Gastroesophageal sphincter (tissue), 4 donors: ENCODE results near the gene SUGCT. TPM values are rescaled to one million over a fixed set of nuclear protein-coding genes. Genes with fewer than 3 reads are reported as not detected.

Source experiments
- ATAC-seq: fragments of 150-250 bp; one replicate; pipeline ENCODE4 v1.9.1; 2016; ENCODE audit warnings: mild to moderate bottlenecking, moderate library complexity
- H3K27ac ChIP-seq, 4 donors: fragments of 200-600 bp; sonication (generic) in 3 of 4; 1 replicate in 3 of 4; 2 replicates in 1 of 4; pipeline ENCODE4 v1.5.1; 2016 to 2019
- H3K27me3 ChIP-seq: fragments of 200-600 bp; sonication (generic); one replicate; pipeline ENCODE4 v1.5.1; 2019
- H3K36me3 ChIP-seq, 2 donors: fragments of 200-600 bp; sonication (generic); one replicate each; pipeline ENCODE4 v1.5.1; 2019; ENCODE audit warnings: control low read depth in 1 of 2
- H3K4me1 ChIP-seq, 3 donors: fragments of 200-600 bp; sonication (generic); 1 replicate in 2 of 3; 2 replicates in 1 of 3; pipeline ENCODE4 v1.5.1; 2016 to 2019; ENCODE audit warnings: control low read depth in 2 of 3
- H3K4me3 ChIP-seq, 2 donors: fragments of 200-600 bp; sonication (generic); one replicate each; pipeline ENCODE4 v1.5.1; 2019; ENCODE audit warnings: mild to moderate bottlenecking in 1 of 2, moderate library complexity in 1 of 2
- H3K9me3 ChIP-seq, 3 donors: fragments of 200-600 bp; sonication (generic); one replicate each; pipeline ENCODE4 v1.5.1; 2017 to 2019; ENCODE audit warnings: control low read depth in 2 of 3
- EP300 ChIP-seq: sonication (generic); formaldehyde crosslinking; IDR thresholded peaks from one replicate; pipeline ENCODE4 v1.6.1; 2017; ENCODE audit warnings: antibody characterized with exemption, mild to moderate bottlenecking
- POLR2A ChIP-seq, 2 donors: fragments of 450-650 bp; IDR thresholded peaks; one replicate each; pipeline ENCODE4 v1.6.1; 2017; ENCODE audit warnings: antibody characterized with exemption in 2 of 2, mild to moderate bottlenecking in 2 of 2, moderate library complexity in 1 of 2
- POLR2AphosphoS5 ChIP-seq: sonication (generic); formaldehyde crosslinking; IDR thresholded peaks from one replicate; pipeline ENCODE4 v1.6.1; 2017; ENCODE audit warnings: antibody characterized with exemption
- WGBS, 2 donors: methylation state at CpG; one replicate each; pipeline ENCODE4 v1.1.5; 2018; ENCODE audit warnings: low coverage in 1 of 2; 5-methylcytosine and 5-hydroxymethylcytosine counted together
- total RNA-seq, 4 donors: library from RNA; depleted of rRNA; stranded (reverse); fragments of >200 nt; gene quantifications; one replicate each; pipeline ENCODE4 v1.1.0, GENCODE V29; 2016
- TF ChIP-seq, protein P1 (sequence below), 4 experiments: fragments of 200-600 bp in 2 of 4; fragments of 450-650 bp in 2 of 4; sonication (generic) in 1 of 4; IDR thresholded peaks; one replicate each; pipeline ENCODE4 v1.5.1; 2017 to 2019; ENCODE audit warnings: antibody characterized with exemption in 4 of 4, mild to moderate bottlenecking in 2 of 4, moderate library complexity in 2 of 4

The SUGCT gene
- total RNA-seq, 4 donors from 2014 or later, result 1.2 to 17.3 (median 10.8) TPM

DNA sequence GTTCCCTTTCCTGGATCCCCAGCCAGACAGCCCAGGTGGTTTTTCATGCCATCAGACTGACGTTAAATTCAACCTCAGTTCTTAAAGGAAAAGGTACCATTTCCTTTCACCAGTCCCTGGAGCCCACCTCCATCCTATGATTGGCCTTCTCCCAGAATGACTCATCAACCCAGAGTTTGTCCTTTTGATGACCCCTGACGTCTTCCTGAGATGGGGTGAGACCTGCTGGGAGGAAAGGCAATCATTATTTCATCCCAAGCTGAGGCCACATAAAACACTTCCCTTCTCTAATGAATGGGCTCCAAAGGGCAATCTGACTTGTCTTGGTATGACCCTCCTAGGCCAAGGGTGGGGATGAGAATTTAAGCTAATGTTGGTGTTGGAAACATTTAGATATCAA, 750.7 kb downstream of the SUGCT start:
- Histone ChIP-seq H3K4me1 (peaks cover 0 to 4% (median 3%) of the 10 kb centered on the region in 3 donors), H3K27me3 (no peaks in the 10 kb centered on the region), H3K4me3 (no peak overlapping the region), H3K9me3 (peaks cover 0 to 3% (median 0%) of the 10 kb centered on the region in 3 donors), H3K36me3 (no peaks in the 10 kb centered on the region), H3K27ac (no peak overlapping the region)
- WGBS, 2 donors, result 40% methylated on average over 1 of the region's 2 CpGs; no CpG with 5 or more reads in 1 of the 2 donors
- ATAC-seq, result no peak
- TF ChIP-seq POLR2A (IDR thresholded peaks at IDR 0.05), result no peak
- TF ChIP-seq POLR2AphosphoS5, result no peak
- TF ChIP-seq, protein P1, sequence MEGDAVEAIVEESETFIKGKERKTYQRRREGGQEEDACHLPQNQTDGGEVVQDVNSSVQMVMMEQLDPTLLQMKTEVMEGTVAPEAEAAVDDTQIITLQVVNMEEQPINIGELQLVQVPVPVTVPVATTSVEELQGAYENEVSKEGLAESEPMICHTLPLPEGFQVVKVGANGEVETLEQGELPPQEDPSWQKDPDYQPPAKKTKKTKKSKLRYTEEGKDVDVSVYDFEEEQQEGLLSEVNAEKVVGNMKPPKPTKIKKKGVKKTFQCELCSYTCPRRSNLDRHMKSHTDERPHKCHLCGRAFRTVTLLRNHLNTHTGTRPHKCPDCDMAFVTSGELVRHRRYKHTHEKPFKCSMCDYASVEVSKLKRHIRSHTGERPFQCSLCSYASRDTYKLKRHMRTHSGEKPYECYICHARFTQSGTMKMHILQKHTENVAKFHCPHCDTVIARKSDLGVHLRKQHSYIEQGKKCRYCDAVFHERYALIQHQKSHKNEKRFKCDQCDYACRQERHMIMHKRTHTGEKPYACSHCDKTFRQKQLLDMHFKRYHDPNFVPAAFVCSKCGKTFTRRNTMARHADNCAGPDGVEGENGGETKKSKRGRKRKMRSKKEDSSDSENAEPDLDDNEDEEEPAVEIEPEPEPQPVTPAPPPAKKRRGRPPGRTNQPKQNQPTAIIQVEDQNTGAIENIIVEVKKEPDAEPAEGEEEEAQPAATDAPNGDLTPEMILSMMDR (IDR thresholded peaks at IDR 0.05), result no peak
- TF ChIP-seq EP300, result no peak

DNA sequence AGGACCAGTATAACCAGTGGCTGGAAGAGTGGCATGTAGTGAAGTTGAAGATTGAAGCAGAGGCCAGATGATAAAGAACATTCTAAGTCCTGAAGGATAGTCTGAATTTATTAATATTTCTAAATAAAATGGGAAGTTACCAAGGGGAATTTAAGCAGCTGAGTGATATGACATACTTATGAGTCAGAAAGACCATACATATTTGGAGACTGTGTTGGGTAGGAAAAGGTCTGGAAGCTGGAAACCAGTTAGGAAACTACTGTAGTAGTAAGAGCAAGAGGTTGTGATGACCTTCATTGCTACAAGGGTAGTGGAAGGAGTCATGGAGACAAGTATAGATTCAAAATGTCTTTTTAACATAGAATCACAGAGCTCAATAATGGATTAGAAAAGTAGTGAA, 752.3 kb downstream of the SUGCT start:
- peaks cover 0 to 4% (median 3%) of the 10 kb centered on the region in 3 donors for H3K4me1 ChIP-seq
- ATAC-seq, result no peak
- peaks cover 0 to 19% (median 0%) of the 10 kb centered on the region in 3 donors for H3K9me3 ChIP-seq
- H3K36me3 ChIP-seq, result no peaks in the 10 kb centered on the region
- H3K27me3 ChIP-seq, result no peaks in the 10 kb centered on the region
- no peak overlapping the region for H3K4me3 ChIP-seq
- TF ChIP-seq POLR2A (IDR thresholded peaks at IDR 0.05) (no peak), POLR2AphosphoS5 (no peak)
- H3K27ac ChIP-seq, result no peak overlapping the region

DNA sequence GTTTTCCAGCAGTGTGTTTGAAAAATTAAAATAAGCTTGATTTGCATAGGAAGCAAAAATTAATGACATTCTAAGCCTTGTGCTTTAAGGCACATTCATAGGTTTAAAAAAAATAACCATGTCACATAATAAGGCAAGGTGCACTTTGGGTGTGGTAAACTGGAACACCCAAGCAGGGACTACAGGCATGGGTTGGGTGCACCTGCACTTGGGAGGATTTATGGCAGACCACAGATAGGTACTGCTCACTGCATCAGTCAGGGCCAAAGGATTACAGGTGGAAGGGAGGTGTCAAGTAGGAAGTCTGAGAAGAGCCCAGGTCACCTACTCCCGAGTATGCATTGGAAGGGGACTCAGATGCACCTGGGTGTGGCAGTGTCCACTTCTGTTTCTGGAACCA, 753.7 kb downstream of the SUGCT start:
- no peaks in the 10 kb centered on the region for H3K36me3 ChIP-seq
- H3K4me3 ChIP-seq, result no peak overlapping the region
- TF ChIP-seq POLR2A (IDR thresholded peaks at IDR 0.05) (no peak), EP300 (no peak), POLR2AphosphoS5 (no peak)
- TF ChIP-seq, protein P1 (IDR thresholded peaks at IDR 0.05), result no peak
- peaks cover 0 to 27% (median 0%) of the 10 kb centered on the region in 3 donors for H3K9me3 ChIP-seq
- no CpG with 5 or more reads among the region's 1 CpG for WGBS, 2 donors
- H3K27ac ChIP-seq, result no peak overlapping the region
- no peaks in the 10 kb centered on the region for H3K27me3 ChIP-seq
- ATAC-seq, result no peak
- peaks cover 0 to 4% (median 3%) of the 10 kb centered on the region in 3 donors for H3K4me1 ChIP-seq

DNA sequence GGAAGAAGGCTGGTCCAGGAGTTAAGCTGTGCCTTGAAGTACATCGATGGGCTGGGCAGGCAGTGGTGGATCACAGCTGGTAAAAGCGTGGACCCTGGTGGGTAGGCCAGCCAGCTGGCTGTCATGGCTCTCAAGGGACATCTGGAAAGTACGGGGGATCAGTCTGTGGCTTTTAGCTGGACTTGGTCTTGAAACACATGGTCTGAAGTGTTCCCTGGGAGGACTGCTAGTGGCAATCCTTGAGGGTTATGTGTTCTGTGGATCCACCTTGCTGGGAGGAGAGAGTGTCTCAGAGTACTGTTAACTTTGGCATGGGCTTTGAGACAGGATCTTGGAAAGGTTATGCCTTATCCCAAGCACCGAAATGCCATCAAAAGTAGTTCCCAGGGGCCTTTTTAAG, 754.3 kb downstream of the SUGCT start:
- ATAC-seq, result no peak
- H3K27ac ChIP-seq, result no peak overlapping the region
- no peaks in the 10 kb centered on the region for H3K36me3 ChIP-seq
- no peaks in the 10 kb centered on the region for H3K27me3 ChIP-seq
- H3K4me3 ChIP-seq, result no peak overlapping the region
- peaks cover 0 to 27% (median 0%) of the 10 kb centered on the region in 3 donors for H3K9me3 ChIP-seq
- WGBS, 2 donors, result 17 to 77% methylated on average over 2 to 3 of the region's 4 CpGs
- TF ChIP-seq, protein P1 (IDR thresholded peaks at IDR 0.05), result no peak
- TF ChIP-seq POLR2A (IDR thresholded peaks at IDR 0.05), result no peak
- TF ChIP-seq POLR2AphosphoS5, result no peak
- TF ChIP-seq EP300, result no peak
- H3K4me1 ChIP-seq, result peaks cover 0 to under 1% (median 0%) of the 10 kb centered on the region in 3 donors

DNA sequence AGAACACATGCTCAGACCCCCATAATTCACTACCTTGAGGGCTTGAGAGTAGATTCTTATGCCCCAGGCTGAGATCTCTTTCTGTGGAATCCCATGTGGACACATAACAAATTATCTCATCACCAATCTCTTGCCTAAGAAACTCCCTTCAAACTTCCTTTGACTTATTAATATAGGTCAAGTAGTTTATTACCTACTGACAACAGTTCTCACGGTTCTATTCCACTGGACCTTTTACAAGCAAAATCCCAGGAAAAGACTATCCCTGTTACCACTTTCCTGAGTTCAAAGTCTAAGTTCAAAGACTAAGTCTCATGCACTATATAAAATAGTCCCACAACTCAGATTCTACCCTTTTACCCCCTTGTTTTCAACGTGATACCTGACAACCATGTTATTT, 754.7 kb downstream of the SUGCT start:
- H3K27ac ChIP-seq, result no peak overlapping the region
- 84 to 86% methylated on average over 2 of the region's 2 CpGs for WGBS, 2 donors
- no peaks in the 10 kb centered on the region for H3K36me3 ChIP-seq
- no peaks in the 10 kb centered on the region for H3K4me1 ChIP-seq
- H3K27me3 ChIP-seq, result no peaks in the 10 kb centered on the region
- TF ChIP-seq, protein P1 (IDR thresholded peaks at IDR 0.05), result no peak
- TF ChIP-seq POLR2A (IDR thresholded peaks at IDR 0.05) (no peak), POLR2AphosphoS5 (no peak), EP300 (no peak)
- no peak for ATAC-seq
- H3K4me3 ChIP-seq, result no peak overlapping the region
- H3K9me3 ChIP-seq, result peaks cover 0 to 27% (median 0%) of the 10 kb centered on the region in 3 donors
